ENCODE measurements around the gene ERI3. TPM values are rescaled to one million over a fixed set of nuclear protein-coding genes. Genes with fewer than 3 reads are reported as not detected.

ERI3 gene
- polyA plus RNA-seq, 4 donors, result 26.5 to 50.1 (median 31.0) TPM

DNA sequence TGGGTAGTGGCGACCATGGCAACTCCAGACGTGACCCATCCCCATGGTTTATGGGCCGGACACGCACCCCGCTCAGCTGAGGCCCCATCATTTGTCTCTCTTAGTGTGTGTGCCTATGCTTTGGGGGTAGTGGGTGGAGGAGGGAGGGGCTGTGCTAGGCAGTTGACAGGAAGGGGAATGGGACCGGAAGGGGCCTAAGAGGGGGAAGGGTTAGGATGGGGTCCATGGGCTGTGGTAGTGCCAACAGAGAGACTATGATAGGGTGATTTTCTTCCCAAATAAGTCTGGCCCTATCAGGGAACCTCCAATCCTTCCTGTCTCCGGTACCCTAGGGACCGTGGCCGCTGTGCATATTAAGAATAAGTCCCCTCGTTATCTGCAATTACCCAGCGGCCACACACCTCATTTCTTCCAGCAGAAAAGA lies 131.9 kb downstream of the ERI3 start:
- Histone ChIP-seq H3K9me3 (ENCODE audit: control insufficient read depth in 2 of 2, insufficient read depth in 1 of 2, low read depth in 1 of 2, low read length in 1 of 2) (peaks cover 0 to 3% of the 10 kb centered on the region in 2 donors), H3K36me3 (ENCODE audit: control insufficient read depth in 3 of 3, insufficient read depth in 2 of 3, low read depth in 1 of 3, low read length in 3 of 3) (peaks cover 9 to 65% (median 10%) of the 10 kb centered on the region in 3 donors), H3K4me3 (ENCODE audit: low read depth in 1 of 3, low read length in 3 of 3) (no peak overlapping the region), H3K27ac (ENCODE audit: low read depth in 1 of 3, low read length in 2 of 3) (no peak overlapping the region), H3K27me3 (ENCODE audit: control insufficient read depth in 3 of 3, insufficient read depth in 3 of 3, low read length in 3 of 3) (no peaks in the 10 kb centered on the region), H3K4me1 (ENCODE audit: control insufficient read depth in 3 of 3, insufficient read depth in 2 of 3, low read depth in 1 of 3, low read length in 2 of 3) (peaks cover 0 to 19% (median 0%) of the 10 kb centered on the region in 3 donors)
- DNase-seq (no peak), FAIRE-seq (no peak)
- WGBS, 3 donors, result 72 to 90% (median 84%) methylated on average over 11 of the region's 11 CpGs

DNA sequence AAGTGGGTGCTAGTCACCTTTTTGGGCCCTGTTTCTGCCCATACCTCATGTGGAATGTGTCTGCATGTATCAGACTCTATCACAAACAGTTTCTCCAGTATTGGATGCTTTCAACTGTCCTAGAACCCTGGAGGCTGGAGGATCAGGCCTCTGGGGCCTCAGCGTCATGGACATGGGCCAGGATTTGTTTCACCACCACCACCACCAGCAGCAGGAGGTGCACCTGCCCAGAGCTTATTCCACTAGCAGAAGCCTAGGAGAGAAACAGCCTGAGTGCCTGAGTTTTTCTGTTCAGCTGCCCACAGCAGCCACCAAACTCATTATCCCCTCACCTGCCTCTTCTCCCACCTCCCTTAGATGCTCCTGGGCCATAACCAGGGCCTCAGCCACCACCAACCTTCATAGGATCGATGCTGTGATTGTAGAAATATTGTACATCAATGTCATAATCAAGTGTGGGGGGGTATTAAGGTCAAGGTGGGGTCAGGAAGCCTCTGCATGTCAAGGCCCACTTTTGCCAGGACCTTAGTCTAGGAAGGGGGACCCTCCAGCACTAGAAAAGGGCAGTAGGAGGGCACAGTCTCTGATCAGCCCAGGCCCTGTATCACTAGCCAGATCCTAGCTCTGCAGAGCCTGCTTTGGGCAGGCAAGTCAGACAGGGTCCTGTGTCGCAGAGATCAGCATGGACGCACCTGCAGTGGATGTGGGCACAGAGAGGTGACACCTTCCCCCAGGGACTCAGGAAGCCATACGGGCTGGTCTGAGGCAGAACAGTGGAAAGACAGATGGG lies 132.5 kb downstream of the ERI3 start:
- Histone ChIP-seq H3K27me3 (ENCODE audit: control insufficient read depth in 3 of 3, insufficient read depth in 3 of 3, low read length in 3 of 3) (no peaks in the 10 kb centered on the region), H3K4me3 (ENCODE audit: low read depth in 1 of 3, low read length in 3 of 3) (no peak overlapping the region), H3K4me1 (ENCODE audit: control insufficient read depth in 3 of 3, insufficient read depth in 2 of 3, low read depth in 1 of 3, low read length in 2 of 3) (peaks cover 0 to 22% (median 0%) of the 10 kb centered on the region in 3 donors), H3K27ac (ENCODE audit: low read depth in 1 of 3, low read length in 2 of 3) (no peak overlapping the region), H3K36me3 (ENCODE audit: control insufficient read depth in 3 of 3, insufficient read depth in 2 of 3, low read depth in 1 of 3, low read length in 3 of 3) (peaks cover 9 to 68% (median 10%) of the 10 kb centered on the region in 3 donors), H3K9me3 (ENCODE audit: control insufficient read depth in 2 of 2, insufficient read depth in 1 of 2, low read depth in 1 of 2, low read length in 1 of 2) (peaks cover 0 to 3% of the 10 kb centered on the region in 2 donors)
- FAIRE-seq, result no peak
- DNase-seq, result no peak
- whole genome bisulfite sequencing, 3 donors, result 74 to 81% (median 79%) methylated on average over 5 of the region's 5 CpGs

- Histone ChIP-seq H3K27me3 (ENCODE audit: control insufficient read depth in 3 of 3, insufficient read depth in 3 of 3, low read length in 3 of 3) (no peaks in the 10 kb centered on the region), H3K36me3 (ENCODE audit: control insufficient read depth in 3 of 3, insufficient read depth in 2 of 3, low read depth in 1 of 3, low read length in 3 of 3) (peaks cover 9 to 68% (median 10%) of the 10 kb centered on the region in 3 donors), H3K4me1 (ENCODE audit: control insufficient read depth in 3 of 3, insufficient read depth in 2 of 3, low read depth in 1 of 3, low read length in 2 of 3) (peaks cover 0 to 22% (median 0%) of the 10 kb centered on the region in 3 donors), H3K9me3 (ENCODE audit: control insufficient read depth in 2 of 2, insufficient read depth in 1 of 2, low read depth in 1 of 2, low read length in 1 of 2) (peaks cover 0 to 3% of the 10 kb centered on the region in 2 donors), H3K4me3 (ENCODE audit: low read depth in 1 of 3, low read length in 3 of 3) (no peak overlapping the region), H3K27ac (ENCODE audit: low read depth in 1 of 3, low read length in 2 of 3) (no peak overlapping the region)
- FAIRE-seq (no peak), DNase-seq (no peak)
- 93 to 95% (median 94%) methylated on average over 20 to 23 of the region's 23 CpGs for WGBS, 3 donors
Observed at GRCh38 chr1:44221769-44222168, 133.3 kb downstream of the ERI3 start.

- peaks cover 0 to 2% of the 10 kb centered on the region in 2 donors for H3K9me3 ChIP-seq (ENCODE audit: control insufficient read depth in 2 of 2, insufficient read depth in 1 of 2, low read depth in 1 of 2, low read length in 1 of 2)
- no peak for FAIRE-seq
- DNase-seq, result no peak
Observed at GRCh38 chr1:44220755-44221154, 134.3 kb downstream of the ERI3 start.

DNA sequence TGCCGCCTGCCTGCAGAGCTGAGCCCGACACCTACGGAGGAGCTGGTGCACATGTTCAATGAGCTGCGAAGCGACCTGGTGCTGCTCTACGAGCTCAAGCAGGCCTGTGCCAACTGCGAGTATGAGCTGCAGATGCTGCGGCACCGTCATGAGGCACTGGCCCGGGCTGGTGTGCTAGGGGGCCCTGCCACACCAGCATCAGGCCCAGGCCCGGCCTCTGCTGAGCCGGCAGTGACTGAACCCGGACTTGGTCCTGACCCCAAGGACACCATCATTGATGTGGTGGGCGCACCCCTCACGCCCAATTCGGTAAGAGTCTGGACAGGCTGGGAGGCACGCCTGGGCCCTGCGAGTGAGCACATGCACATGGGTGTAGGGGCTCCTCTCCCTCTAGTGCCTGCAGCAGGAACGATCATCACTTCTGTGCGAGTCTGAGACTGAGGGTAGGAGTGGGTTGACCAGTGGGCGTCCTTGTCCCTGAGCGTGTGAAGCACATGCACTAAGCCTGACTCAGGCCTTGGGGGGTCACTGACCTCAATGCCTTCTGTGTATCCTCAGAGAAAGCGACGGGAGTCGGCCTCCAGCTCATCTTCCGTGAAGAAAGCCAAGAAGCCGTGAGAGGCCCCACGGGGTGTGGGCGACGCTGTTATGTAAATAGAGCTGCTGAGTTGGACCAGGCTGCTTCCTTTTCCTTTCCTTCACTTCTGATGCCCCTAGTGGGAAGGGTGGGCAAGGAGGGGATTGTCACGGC lies 134.9 kb downstream of the ERI3 start:
- no peak overlapping the region for H3K27ac ChIP-seq (ENCODE audit: low read depth in 1 of 3, low read length in 2 of 3)
- WGBS, 3 donors, result 75 to 86% (median 81%) methylated on average over 30 to 31 of the region's 31 CpGs
- H3K27me3 ChIP-seq (ENCODE audit: control insufficient read depth in 3 of 3, insufficient read depth in 3 of 3, low read length in 3 of 3), result no peaks in the 10 kb centered on the region
- H3K4me3 ChIP-seq (ENCODE audit: low read depth in 1 of 3, low read length in 3 of 3), result no peak overlapping the region
- FAIRE-seq, result no peak
- H3K36me3 ChIP-seq (ENCODE audit: control insufficient read depth in 3 of 3, insufficient read depth in 2 of 3, low read depth in 1 of 3, low read length in 3 of 3), result peaks cover 9 to 76% (median 16%) of the 10 kb centered on the region in 3 donors
- H3K9me3 ChIP-seq (ENCODE audit: control insufficient read depth in 2 of 2, insufficient read depth in 1 of 2, low read depth in 1 of 2, low read length in 1 of 2), result no peaks in the 10 kb centered on the region
- peaks cover 0 to 22% (median 0%) of the 10 kb centered on the region in 3 donors for H3K4me1 ChIP-seq (ENCODE audit: control insufficient read depth in 3 of 3, insufficient read depth in 2 of 3, low read depth in 1 of 3, low read length in 2 of 3)
- DNase-seq, result peak in 1 of 2 donors; percentile 37

More at GRCh38 chr1:44220755-44221154, 134.3 kb downstream of the ERI3 start:
- Histone ChIP-seq H3K4me3 (ENCODE audit: low read depth in 1 of 3, low read length in 3 of 3) (no peak overlapping the region), H3K27me3 (ENCODE audit: control insufficient read depth in 3 of 3, insufficient read depth in 3 of 3, low read length in 3 of 3) (no peaks in the 10 kb centered on the region), H3K27ac (ENCODE audit: low read depth in 1 of 3, low read length in 2 of 3) (no peak overlapping the region), H3K4me1 (ENCODE audit: control insufficient read depth in 3 of 3, insufficient read depth in 2 of 3, low read depth in 1 of 3, low read length in 2 of 3) (peaks cover 0 to 22% (median 0%) of the 10 kb centered on the region in 3 donors), H3K36me3 (ENCODE audit: control insufficient read depth in 3 of 3, insufficient read depth in 2 of 3, low read depth in 1 of 3, low read length in 3 of 3) (peaks cover 9 to 76% (median 12%) of the 10 kb centered on the region in 3 donors)
- 80 to 84% (median 83%) methylated on average over 10 of the region's 10 CpGs for WGBS, 3 donors

DNA sequence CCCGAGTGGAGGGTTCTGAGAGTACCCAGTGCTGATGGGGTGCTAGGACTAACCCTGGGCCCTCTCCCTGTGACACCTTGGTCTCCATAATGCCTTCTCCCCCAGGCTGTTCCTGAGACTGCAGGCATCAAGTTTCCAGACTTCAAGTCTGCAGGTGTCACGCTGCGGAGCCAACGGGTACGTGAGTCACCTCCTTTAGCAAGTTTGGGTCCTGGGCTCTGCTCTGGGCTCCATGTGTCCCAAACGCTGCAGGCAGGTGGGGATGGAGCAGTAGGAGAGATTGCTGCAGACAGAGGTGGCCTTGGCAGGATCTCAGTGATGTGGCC lies 135.8 kb downstream of the ERI3 start:
- H3K9me3 ChIP-seq (ENCODE audit: control insufficient read depth in 2 of 2, insufficient read depth in 1 of 2, low read depth in 1 of 2, low read length in 1 of 2), result no peaks in the 10 kb centered on the region
- no peak for FAIRE-seq
- no peak overlapping the region for H3K4me3 ChIP-seq (ENCODE audit: low read depth in 1 of 3, low read length in 3 of 3)
- peaks cover 9 to 83% (median 16%) of the 10 kb centered on the region in 3 donors for H3K36me3 ChIP-seq (ENCODE audit: control insufficient read depth in 3 of 3, insufficient read depth in 2 of 3, low read depth in 1 of 3, low read length in 3 of 3)
- DNase-seq, result no peak
- no peaks in the 10 kb centered on the region for H3K27me3 ChIP-seq (ENCODE audit: control insufficient read depth in 3 of 3, insufficient read depth in 3 of 3, low read length in 3 of 3)
- no peak overlapping the region for H3K27ac ChIP-seq (ENCODE audit: low read depth in 1 of 3, low read length in 2 of 3)
- peaks cover 0 to 22% (median 0%) of the 10 kb centered on the region in 3 donors for H3K4me1 ChIP-seq (ENCODE audit: control insufficient read depth in 3 of 3, insufficient read depth in 2 of 3, low read depth in 1 of 3, low read length in 2 of 3)
- 91 to 95% (median 92%) methylated on average over 6 of the region's 6 CpGs for WGBS, 3 donors

DNA sequence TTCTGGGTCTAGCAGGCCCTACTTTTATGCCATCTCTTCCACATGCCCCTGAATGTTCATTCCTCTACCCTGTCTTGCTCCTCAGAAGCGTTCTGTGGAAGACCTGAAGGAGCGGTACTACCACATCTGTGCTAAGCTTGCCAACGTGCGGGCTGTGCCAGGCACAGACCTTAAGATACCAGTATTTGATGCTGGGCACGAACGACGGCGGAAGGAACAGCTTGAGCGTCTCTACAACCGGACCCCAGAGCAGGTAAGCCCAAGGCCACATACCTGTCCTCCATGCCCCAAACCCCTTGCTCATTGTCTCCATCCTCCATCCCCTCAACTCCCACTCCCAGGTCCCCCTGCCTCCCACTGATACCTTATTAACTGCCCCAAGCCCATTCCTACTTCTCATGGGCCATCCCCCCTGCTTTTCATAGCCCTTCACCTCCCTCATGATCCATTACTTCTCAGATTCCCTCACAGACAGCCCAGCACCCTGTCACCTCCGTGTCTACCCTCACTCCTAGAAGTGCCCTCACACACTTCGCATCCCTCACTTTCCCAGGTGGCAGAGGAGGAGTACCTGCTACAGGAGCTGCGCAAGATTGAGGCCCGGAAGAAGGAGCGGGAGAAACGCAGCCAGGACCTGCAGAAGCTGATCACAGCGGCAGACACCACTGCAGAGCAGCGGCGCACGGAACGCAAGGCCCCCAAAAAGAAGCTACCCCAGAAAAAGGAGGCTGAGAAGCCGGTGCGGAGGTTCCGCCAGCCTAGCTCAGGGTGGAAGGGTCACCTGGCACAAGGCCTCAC lies 136.4 kb downstream of the ERI3 start:
- FAIRE-seq, result no peak
- 93 to 95% (median 95%) methylated on average over 24 of the region's 24 CpGs for WGBS, 3 donors

More for the DNA sequence above, 136.4 kb downstream of the ERI3 start:
- no peak for DNase-seq
- peak overlapping the region in 1 of 3 donors; percentile 56 for H3K27ac ChIP-seq (ENCODE audit: low read depth in 1 of 3, low read length in 2 of 3)
- no peaks in the 10 kb centered on the region for H3K27me3 ChIP-seq (ENCODE audit: control insufficient read depth in 3 of 3, insufficient read depth in 3 of 3, low read length in 3 of 3)
- H3K4me1 ChIP-seq (ENCODE audit: control insufficient read depth in 3 of 3, insufficient read depth in 2 of 3, low read depth in 1 of 3, low read length in 2 of 3), result peaks cover 0 to 22% (median 2%) of the 10 kb centered on the region in 3 donors
- no peaks in the 10 kb centered on the region for H3K9me3 ChIP-seq (ENCODE audit: control insufficient read depth in 2 of 2, insufficient read depth in 1 of 2, low read depth in 1 of 2, low read length in 1 of 2)
- H3K36me3 ChIP-seq (ENCODE audit: control insufficient read depth in 3 of 3, insufficient read depth in 2 of 3, low read depth in 1 of 3, low read length in 3 of 3), result peaks cover 9 to 84% (median 16%) of the 10 kb centered on the region in 3 donors
- H3K4me3 ChIP-seq (ENCODE audit: low read depth in 1 of 3, low read length in 3 of 3), result no peak overlapping the region

All from small intestine (tissue), 7 donors.